ENCODE measurements around the gene ATP7B.

The ATP7B gene

DNA sequence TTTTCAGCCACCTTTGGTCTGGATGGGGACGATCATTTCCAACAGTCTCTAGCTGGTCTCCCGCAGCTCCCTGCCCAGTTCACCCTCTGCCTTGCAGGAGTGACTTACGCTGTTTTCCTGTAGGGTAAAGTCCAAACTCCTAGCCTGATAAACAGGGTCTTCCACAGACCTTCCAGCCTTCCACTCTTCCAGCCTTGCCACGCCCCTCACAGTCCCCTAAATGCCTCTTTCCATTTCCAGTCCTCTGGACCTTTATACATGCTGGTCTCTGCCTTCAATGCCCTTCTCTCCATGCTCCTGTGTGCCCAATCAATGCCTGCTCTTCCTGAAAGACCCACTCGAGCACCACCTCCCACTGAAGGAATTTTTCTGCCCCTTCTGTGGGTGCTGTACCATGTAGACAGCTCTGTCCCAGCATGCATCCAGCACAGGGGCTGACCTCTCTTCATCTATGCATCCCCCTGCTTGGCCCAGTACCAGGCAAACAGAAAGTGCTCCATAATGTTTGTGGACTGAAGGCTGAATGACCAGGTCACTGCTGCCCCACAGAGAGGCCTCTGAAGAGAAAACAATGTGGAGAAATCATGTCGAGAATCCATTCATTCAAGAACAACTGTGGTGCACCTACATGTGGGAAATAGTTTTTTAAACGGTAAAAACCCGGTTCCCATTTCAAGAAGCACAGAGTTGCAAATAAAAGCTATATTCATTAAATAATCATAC, 4.6 kb downstream of the ATP7B start:
- H3K27ac ChIP-seq, result no peak overlapping the region
- intact Hi-C loops (cut with DNase I; ENCODE audit: low total_unique reads), result loop anchor here (5.0 kb wide), 1 partner anchor 121 kb away; the partner anchor contains the start of gene NEK5
- H3K4me3 ChIP-seq, result no peak overlapping the region
- no peak for DNase-seq
- H3K9me3 ChIP-seq, result no peaks in the 10 kb centered on the region
- no peaks in the 10 kb centered on the region for H3K36me3 ChIP-seq
- no peaks in the 10 kb centered on the region for H3K27me3 ChIP-seq
- peaks cover 0 to 10% (median 2%) of the 10 kb centered on the region in 4 donors for H3K4me1 ChIP-seq
- no peak for TF ChIP-seq CTCF (IDR thresholded peaks at IDR 0.05)

DNA sequence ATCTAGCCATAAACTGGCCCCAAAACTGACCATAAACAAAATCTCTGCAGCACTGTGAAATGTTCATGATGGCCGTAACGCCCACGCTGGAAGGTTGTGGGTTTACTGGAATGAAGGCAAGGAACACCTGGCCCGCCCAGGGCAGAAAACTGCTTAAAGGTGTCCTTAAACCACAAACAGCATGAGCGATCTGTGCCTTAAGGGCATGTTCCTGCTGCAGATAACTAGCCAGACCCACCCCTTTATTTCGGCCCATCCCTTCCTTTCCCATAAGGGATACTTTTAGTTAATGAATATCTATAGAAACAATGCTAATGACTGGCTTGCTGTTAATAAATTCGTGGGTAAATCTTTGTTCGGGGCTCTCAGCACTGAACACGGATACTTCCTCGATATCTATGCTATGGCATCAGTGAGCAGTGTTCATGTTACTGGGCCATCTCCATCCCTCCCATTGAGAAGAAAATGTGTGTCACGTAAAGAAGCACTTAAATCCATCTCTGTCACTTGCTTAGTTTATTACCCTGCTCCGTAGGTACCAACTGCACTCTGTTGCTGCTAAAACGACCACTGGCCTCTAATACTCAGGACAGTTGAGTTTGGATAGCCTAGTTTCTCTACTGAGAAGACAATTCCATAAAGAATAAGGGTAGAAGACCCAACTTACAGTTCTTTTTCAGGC, 5.3 kb downstream of the ATP7B start:
- no peak for TF ChIP-seq CTCF (IDR thresholded peaks at IDR 0.05)
- Histone ChIP-seq H3K36me3 (no peaks in the 10 kb centered on the region), H3K4me3 (no peak overlapping the region), H3K4me1 (peaks cover 0 to 8% (median 1%) of the 10 kb centered on the region in 4 donors), H3K9me3 (no peaks in the 10 kb centered on the region), H3K27ac (no peak overlapping the region), H3K27me3 (no peaks in the 10 kb centered on the region)
- intact Hi-C loops (cut with DNase I; ENCODE audit: low total_unique reads), result loop anchor here (5.0 kb wide), 1 partner anchor 121 kb away; the partner anchor contains the start of gene NEK5
- no peak for DNase-seq

- DNase-seq, result no peak
- H3K36me3 ChIP-seq, result no peaks in the 10 kb centered on the region
- no peaks in the 10 kb centered on the region for H3K9me3 ChIP-seq
- intact Hi-C loops (cut with DNase I; ENCODE audit: low total_unique reads), result loop anchor here (5.0 kb wide), 1 partner anchor 123 kb away; the partner anchor contains the start of gene NEK5
- no peak overlapping the region for H3K4me3 ChIP-seq
- no peaks in the 10 kb centered on the region for H3K27me3 ChIP-seq
- TF ChIP-seq CTCF (IDR thresholded peaks at IDR 0.05), result no peak
- no peak overlapping the region for H3K27ac ChIP-seq
- H3K4me1 ChIP-seq, result peaks cover 0 to 3% (median under 1%) of the 10 kb centered on the region in 4 donors
Observed at GRCh38 chr13:52004511-52005170, 6.6 kb downstream of the ATP7B start.

GRCh38 chr13:52003541-52003940, 7.7 kb downstream of the ATP7B start:
- peaks cover 0 to 6% (median 4%) of the 10 kb centered on the region in 4 donors for H3K4me1 ChIP-seq

More at GRCh38 chr13:52003541-52003940, 7.7 kb downstream of the ATP7B start:
- no peak overlapping the region for H3K27ac ChIP-seq
- DNase-seq, result no peak
- intact Hi-C loops (cut with DNase I; ENCODE audit: low total_unique reads), result no loop called here
- H3K27me3 ChIP-seq, result no peaks in the 10 kb centered on the region
- H3K4me3 ChIP-seq, result no peak overlapping the region
- no peaks in the 10 kb centered on the region for H3K36me3 ChIP-seq
- no peak for TF ChIP-seq CTCF (IDR thresholded peaks at IDR 0.05)
- no peaks in the 10 kb centered on the region for H3K9me3 ChIP-seq

Measured in tibial artery (tissue), 4 donors.